GM23338 (cell line): ENCODE results near the gene ALDH3A2. TPM values are rescaled to one million over a fixed set of nuclear protein-coding genes. Genes with fewer than 3 reads are reported as not detected.

Experiments
- ATAC-seq: fragments of 200-7000 bp; cut with Tn5 transposase; 3 replicates; pipeline ENCODE4 v1.9.1; 2020
- DNase-seq: peaks from one replicate; pipeline ENCODE4 v3.0.0-alpha.2; 2015; ENCODE audit warnings: low spot score
- H2AFZ ChIP-seq: fragments of 200-600 bp; sonication (generic); 2 replicates; pipeline ENCODE4 v1.8.0; 2016; ENCODE audit warnings: antibody characterized with exemption, mild to moderate bottlenecking, moderate library complexity
- H3F3A ChIP-seq: fragments of 200-600 bp; sonication (generic); replicated peaks from 2 replicates; pipeline ENCODE4 v1.8.0; 2017; ENCODE audit warnings: antibody characterized with exemption, mixed run types, low read depth
- H3K27ac ChIP-seq: fragments of 200-600 bp; sonication (generic); 2 replicates; pipeline ENCODE4 v1.6.1; 2016; ENCODE audit warnings: low read depth
- H3K27me3 ChIP-seq: fragments of 200-600 bp; sonication (generic); 2 replicates; pipeline ENCODE4 v1.8.0; 2016; ENCODE audit warnings: mild to moderate bottlenecking, mixed run types, moderate library complexity; ENCODE audit not compliant: insufficient read depth
- H3K36me3 ChIP-seq: fragments of 200-600 bp; sonication (generic); 2 replicates; pipeline ENCODE4 v1.8.0; 2016; ENCODE audit warnings: mild to moderate bottlenecking; ENCODE audit not compliant: insufficient read depth
- H3K4me1 ChIP-seq: fragments of 200-600 bp; sonication (generic); 2 replicates; pipeline ENCODE4 v1.8.0; 2016; ENCODE audit warnings: mild to moderate bottlenecking, moderate library complexity; ENCODE audit not compliant: insufficient read depth
- H3K4me2 ChIP-seq: fragments of 200-600 bp; sonication (generic); 2 replicates; pipeline ENCODE4 v1.7.1; 2017; ENCODE audit warnings: mixed run types
- H3K4me3 ChIP-seq: fragments of 200-600 bp; sonication (generic); 2 replicates; pipeline ENCODE4 v1.6.1; 2016; ENCODE audit warnings: mixed run types
- H3K79me2 ChIP-seq: fragments of 200-600 bp; sonication (generic); replicated peaks from 2 replicates; pipeline ENCODE4 v1.8.0; 2017; ENCODE audit warnings: mild to moderate bottlenecking; ENCODE audit not compliant: insufficient read depth
- H3K9me2 ChIP-seq: fragments of 200-600 bp; sonication (generic); 2 replicates; pipeline ENCODE4 v1.8.0; 2017; ENCODE audit not compliant: insufficient read depth
- H4K20me1 ChIP-seq: fragments of 200-600 bp; sonication (generic); replicated peaks from 2 replicates; pipeline ENCODE4 v1.8.0; 2017; ENCODE audit warnings: mild to moderate bottlenecking; ENCODE audit not compliant: insufficient read depth
- H3K27ac Mint-ChIP-seq: 2 replicates; pipeline ENCODE4 v1.8.0; 2020; ENCODE audit warnings: inconsistent platforms, mild to moderate bottlenecking, moderate library complexity, mixed read lengths
- H3K27me3 Mint-ChIP-seq: 3 replicates; pipeline ENCODE4 v1.8.0; 2022; ENCODE audit warnings: low read depth, mild to moderate bottlenecking, moderate library complexity, mixed read lengths, inconsistent platforms; ENCODE audit not compliant: insufficient read depth, poor library complexity
- H3K36me3 Mint-ChIP-seq: 3 replicates; pipeline ENCODE4 v1.8.0; 2021; ENCODE audit warnings: low read depth, mild to moderate bottlenecking, inconsistent platforms, moderate library complexity, mixed read lengths
- H3K4me1 Mint-ChIP-seq: 3 replicates; pipeline ENCODE4 v1.8.0; 2020; ENCODE audit warnings: mild to moderate bottlenecking, inconsistent platforms, mixed read lengths
- H3K4me3 Mint-ChIP-seq: 3 replicates; pipeline ENCODE4 v1.8.0; 2021; ENCODE audit warnings: moderate library complexity, mild to moderate bottlenecking, inconsistent platforms, mixed read lengths
- H3K9me3 Mint-ChIP-seq: 3 replicates; pipeline ENCODE4 v1.8.0; 2020; ENCODE audit warnings: moderate library complexity, mild to moderate bottlenecking, inconsistent platforms, mixed read lengths
- CREB1 ChIP-seq: fragments of 250-450 bp; sonication (Bioruptor Pico); IDR thresholded peaks from 2 replicates; pipeline ENCODE4 v1.5.0; 2020; ENCODE audit warnings: low read depth, mild to moderate bottlenecking, moderate library complexity
- EZH2phosphoT487 ChIP-seq: fragments of 200-600 bp; sonication (generic); IDR thresholded peaks from one replicate; pipeline ENCODE4 v1.8.1; 2018; ENCODE audit warnings: antibody characterized with exemption; ENCODE audit not compliant: unreplicated experiment
- NANOG ChIP-seq: IDR thresholded peaks from 2 replicates; pipeline ENCODE4 v1.6.1; 2016; ENCODE audit warnings: antibody characterized with exemption, borderline replicate concordance
- POLR2AphosphoS5 ChIP-seq: IDR thresholded peaks from 2 replicates; pipeline ENCODE4 v1.6.1; 2016; ENCODE audit warnings: antibody characterized with exemption, low read depth
- ZNF462 ChIP-seq: fragments of 250-450 bp; sonication (Bioruptor Pico); IDR thresholded peaks from 2 replicates; pipeline ENCODE4 v1.5.0; 2020; ENCODE audit warnings: mild to moderate bottlenecking, moderate library complexity
- polyA plus RNA-seq: library from polyadenylated mRNA; unstranded; fragments of >200 nt; fragmentation: Nextera tagmentation; extraction: Ambion mirVana; gene quantifications from 2 replicates; pipeline ENCODE4 v1.2.1, GENCODE V29; 2016
- total RNA-seq: library from RNA; depleted of rRNA; stranded (reverse); fragments of >200 nt; shearing (Covaris generic); gene quantifications from 2 replicates; pipeline ENCODE4 v1.2.3, GENCODE V29; 2014

The ALDH3A2 gene
- total and polyA plus RNA-seq, 2 experiments from 2014 or later: 31.3 to 159 TPM

- TF ChIP-seq ZNF462 (CRISPR knock-in tag) (no peak), EZH2phosphoT487 (no peak)
Observed at GRCh38 chr17:19630661-19631060, 17.9 kb upstream of the ALDH3A2 start (continued).

GRCh38 chr17:19631905-19632304 is 16.6 kb upstream of the ALDH3A2 start:
- TF ChIP-seq NANOG (no peak), POLR2AphosphoS5 (no peak), CREB1 (CRISPR knock-in tag) (no peak)
- H3K27me3 Mint-ChIP-seq: no peaks in the 10 kb centered on the region

More at GRCh38 chr17:19631905-19632304, 16.6 kb upstream of the ALDH3A2 start:
- H3K79me2 ChIP-seq: no peaks in the 10 kb centered on the region
- no peaks in the 10 kb centered on the region for H3K9me2 ChIP-seq
- H3K36me3 ChIP-seq: no peaks in the 10 kb centered on the region
- H3K4me3 Mint-ChIP-seq: no peak overlapping the region
- no peaks in the 10 kb centered on the region for H3K27me3 ChIP-seq
- H3F3A ChIP-seq: no peaks in the 10 kb centered on the region
- ATAC-seq (no peak), DNase-seq (no peak)
- H3K27ac ChIP-seq: no peak overlapping the region
- no peak overlapping the region for H3K4me3 ChIP-seq
- no peaks in the 10 kb centered on the region; the same call in 2 of the 3 replicates for H3K36me3 Mint-ChIP-seq
- no peaks in the 10 kb centered on the region for H3K4me1 Mint-ChIP-seq
- H3K4me2 ChIP-seq: no peak overlapping the region
- no peaks in the 10 kb centered on the region for H4K20me1 ChIP-seq
- no peak overlapping the region for H3K27ac Mint-ChIP-seq
- no peak overlapping the region for H2AFZ ChIP-seq
- peaks cover 10% of the 10 kb centered on the region; the same call in 1 of the 3 replicates for H3K9me3 Mint-ChIP-seq
- no peaks in the 10 kb centered on the region for H3K4me1 ChIP-seq
